Ishikawa (cell line): ENCODE measurements around the gene COL5A2.

Experiments used
- EP300 ChIP-seq: IDR thresholded peaks from 2 replicates; pipeline ENCODE4 v1.6.1; 2012; ENCODE audit warnings: borderline replicate concordance
- TF ChIP-seq, protein P1 (sequence below): IDR thresholded peaks from 2 replicates; pipeline ENCODE4 v1.6.1; 2012; ENCODE audit warnings: low read depth, mild to moderate bottlenecking

- no peak for TF ChIP-seq EP300
- TF ChIP-seq, protein P1, sequence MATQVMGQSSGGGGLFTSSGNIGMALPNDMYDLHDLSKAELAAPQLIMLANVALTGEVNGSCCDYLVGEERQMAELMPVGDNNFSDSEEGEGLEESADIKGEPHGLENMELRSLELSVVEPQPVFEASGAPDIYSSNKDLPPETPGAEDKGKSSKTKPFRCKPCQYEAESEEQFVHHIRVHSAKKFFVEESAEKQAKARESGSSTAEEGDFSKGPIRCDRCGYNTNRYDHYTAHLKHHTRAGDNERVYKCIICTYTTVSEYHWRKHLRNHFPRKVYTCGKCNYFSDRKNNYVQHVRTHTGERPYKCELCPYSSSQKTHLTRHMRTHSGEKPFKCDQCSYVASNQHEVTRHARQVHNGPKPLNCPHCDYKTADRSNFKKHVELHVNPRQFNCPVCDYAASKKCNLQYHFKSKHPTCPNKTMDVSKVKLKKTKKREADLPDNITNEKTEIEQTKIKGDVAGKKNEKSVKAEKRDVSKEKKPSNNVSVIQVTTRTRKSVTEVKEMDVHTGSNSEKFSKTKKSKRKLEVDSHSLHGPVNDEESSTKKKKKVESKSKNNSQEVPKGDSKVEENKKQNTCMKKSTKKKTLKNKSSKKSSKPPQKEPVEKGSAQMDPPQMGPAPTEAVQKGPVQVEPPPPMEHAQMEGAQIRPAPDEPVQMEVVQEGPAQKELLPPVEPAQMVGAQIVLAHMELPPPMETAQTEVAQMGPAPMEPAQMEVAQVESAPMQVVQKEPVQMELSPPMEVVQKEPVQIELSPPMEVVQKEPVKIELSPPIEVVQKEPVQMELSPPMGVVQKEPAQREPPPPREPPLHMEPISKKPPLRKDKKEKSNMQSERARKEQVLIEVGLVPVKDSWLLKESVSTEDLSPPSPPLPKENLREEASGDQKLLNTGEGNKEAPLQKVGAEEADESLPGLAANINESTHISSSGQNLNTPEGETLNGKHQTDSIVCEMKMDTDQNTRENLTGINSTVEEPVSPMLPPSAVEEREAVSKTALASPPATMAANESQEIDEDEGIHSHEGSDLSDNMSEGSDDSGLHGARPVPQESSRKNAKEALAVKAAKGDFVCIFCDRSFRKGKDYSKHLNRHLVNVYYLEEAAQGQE: no peak
Measured at GRCh38 chr2:189050165-189050712, 129.3 kb downstream of the COL5A2 start.
